Stimulated activated CD4-positive, alpha-beta T cell treated with anti-CD3 and anti-CD28 coated beads, Interleukin-12 subunit alpha, Interleukin-12 subunit beta, amount 100 ng/mL, for 48 hours (primary cell): ENCODE data around the gene CD4.

Source experiments
- DNase-seq, 3 donors: peaks; one replicate each; pipeline ENCODE4 v3.0.0-alpha.2; 2020; ENCODE audit warnings: low read depth in 2 of 3, low spot score in 1 of 3

The CD4 gene

DNA sequence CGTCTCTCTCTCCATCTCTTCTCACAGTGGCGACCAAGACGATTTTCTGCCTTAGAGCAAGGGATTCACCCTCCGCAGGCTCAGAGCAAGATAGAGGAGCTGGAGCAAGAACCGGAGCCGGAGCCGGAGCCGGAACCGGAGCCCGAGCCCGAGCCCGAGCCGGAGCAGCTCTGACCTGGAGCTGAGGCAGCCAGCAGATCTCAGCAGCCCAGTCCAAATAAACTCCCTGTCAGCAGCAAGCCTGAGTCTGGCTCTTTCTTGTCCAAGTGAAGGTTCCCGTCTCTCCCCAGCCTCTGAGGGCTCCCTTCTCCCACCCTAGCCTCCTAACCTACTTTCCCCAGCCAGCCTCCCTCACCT is 11.1 kb upstream of the CD4 start:
- no peak for DNase-seq

DNA sequence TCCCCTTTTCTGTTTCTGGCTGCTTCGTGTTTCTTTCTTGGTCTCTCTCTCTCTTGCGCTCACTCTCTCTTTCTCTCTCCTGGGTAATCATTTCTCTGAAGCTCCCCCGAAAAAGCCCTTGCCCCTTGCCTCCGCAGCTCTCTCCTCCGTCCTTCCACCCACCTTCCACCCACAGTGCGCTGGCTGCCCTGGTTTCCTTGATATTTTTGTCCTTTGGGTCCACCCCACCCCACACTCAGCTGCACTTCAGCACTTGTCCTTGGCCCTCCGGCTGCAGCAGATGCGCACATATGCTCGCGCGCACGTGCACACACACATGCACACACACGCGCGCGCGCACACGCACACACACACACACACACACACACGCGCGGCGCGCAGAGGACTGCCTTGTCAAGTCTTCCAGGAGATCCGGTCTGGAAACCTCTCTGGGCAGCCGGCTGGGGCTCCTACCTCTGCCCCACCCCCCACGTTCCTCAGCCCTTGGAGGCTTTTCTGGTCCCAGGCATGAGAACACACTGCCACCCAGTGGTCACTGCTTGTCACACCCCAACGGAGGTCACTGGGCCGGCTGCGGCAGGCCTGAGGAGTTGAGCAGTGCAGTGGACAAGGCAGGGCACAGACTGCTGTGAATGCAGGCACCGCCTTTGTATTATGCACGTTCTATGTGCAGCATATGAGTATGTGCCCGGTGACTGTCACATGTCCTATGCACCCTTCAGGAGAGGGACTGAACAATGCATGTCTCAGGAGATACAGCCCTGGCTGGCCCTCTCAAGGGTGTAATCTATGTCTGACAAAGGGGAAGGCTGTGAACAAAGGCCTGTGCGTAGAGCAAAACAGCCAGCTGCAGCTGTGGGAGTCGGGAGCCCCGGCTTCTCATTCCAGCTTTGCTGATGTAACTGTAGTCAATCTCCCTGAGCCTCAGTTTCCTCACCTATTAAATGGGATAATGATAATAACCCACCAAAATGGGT is 10.5 kb upstream of the CD4 start:
- DNase-seq: peak; percentile 82 to 93 (median 86)

- DNase-seq: no peak
These were observed 9.5 kb upstream of the CD4 start for GRCh38 chr12:6779708-6780432.

DNA sequence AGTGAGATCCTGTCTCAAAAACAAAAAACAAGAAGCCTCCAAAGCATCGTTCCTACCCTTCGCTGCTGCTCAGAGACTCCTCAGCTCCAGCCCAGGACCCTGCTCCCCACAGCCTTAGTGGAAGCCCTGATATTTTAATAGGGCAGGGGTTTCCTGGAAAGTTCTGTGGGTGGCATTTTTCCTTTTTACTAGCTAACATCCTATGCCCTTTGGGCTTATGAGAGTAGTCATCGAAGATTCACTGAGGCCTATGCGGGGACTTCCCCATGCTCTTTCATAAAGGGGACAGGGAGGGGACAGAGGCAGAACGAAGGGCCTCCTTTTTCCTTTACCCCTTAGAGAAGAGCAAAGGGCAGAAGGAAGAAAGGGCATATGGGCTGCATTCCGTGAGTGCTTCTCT is 8.8 kb upstream of the CD4 start:
- DNase-seq: no peak

DNA sequence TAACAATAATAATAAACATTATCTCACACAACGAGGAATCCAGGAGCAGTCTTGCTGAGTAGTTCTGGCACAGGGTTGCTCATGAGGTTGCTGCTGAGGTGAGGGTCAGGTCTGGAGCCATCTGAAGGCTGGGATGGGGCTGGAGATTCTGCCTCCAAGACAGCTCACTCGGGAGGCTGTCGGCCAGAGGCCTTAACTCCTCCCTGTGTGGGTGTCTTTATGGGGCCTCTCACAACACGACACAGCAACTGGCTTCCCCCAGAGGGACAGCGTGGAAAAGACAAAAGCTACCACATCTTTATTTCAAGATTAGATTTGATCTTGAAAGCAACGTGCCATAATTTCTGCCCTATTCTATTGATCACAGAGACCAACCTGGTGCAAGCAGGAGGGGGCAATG is 7.2 kb upstream of the CD4 start:
- no peak for DNase-seq

GRCh38 chr12:6782850-6783566 is 6.3 kb upstream of the CD4 start:
- no peak for DNase-seq

- DNase-seq: no peak
These were observed 5.5 kb upstream of the CD4 start for GRCh38 chr12:6783828-6784227.

DNA sequence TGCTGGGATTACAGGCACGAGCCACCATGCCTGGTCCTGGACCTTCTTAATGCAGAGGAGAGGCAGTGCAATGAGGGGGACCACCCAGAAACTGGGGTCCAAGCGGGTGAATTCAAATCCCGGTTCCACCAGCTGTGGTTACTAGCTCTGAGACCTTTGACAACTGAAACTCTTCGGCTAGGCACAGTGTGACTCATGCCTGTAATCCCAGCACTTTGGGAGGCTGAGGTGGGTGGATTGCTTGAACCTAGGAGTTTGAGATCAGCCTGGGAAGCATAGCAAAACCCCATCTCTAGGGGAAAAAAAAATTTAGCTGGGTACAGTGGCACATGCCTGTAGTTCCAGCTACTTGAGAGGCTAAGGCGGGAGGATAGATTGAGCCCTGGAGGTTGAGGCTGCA is 5.0 kb upstream of the CD4 start:
- no peak for DNase-seq

DNA sequence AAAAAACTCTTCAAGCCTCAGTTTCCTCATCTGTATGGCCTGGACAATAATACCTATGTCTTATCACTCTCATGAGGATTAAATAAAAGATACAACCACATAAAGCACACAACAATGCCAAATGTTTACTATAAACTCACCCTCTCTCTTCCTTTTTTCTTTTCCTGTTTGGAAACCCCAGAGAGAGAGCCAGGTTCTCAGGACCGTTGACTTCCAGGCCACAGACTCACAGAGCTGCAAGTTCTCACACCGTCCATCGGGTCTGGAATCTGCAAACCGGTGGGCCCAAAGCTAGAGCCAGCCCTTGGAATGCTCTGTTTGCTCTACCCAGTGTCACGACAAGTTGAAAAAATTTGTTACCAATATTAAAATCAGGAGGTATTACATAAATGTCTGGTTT is 4.6 kb upstream of the CD4 start:
- no peak for DNase-seq

DNA sequence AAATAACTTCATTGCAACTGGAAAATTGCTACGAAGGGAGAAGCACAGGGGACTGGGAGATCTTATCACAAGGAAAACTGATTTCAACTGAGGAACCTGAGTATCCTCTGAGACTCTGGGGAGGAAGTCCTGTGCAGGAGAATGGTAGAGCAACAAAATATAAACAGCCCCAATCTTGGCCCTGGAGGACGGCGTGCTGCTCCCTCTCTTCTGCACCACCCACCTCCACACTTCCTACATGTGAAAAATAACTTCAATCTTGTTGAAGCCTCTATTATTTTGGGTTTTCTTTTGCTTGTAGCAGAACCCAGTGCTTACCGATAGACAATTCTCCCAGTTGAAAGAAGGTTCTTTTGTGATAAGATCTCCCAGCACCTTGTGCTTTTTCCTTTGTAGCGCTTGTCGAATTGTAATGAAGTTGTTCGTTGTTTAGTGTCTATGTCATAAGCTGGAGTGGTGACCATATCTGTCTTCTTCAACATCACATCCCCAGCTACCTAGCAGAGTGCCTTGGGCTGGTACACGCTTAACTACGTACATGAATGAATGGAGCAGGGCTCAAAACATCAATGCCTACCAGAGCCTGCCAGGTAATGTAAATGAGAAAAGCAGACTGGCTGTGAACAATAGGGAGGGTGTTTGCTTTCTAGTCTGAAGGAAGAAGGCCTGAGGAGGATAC is 2.8 kb upstream of the CD4 start:
- no peak for DNase-seq

DNA sequence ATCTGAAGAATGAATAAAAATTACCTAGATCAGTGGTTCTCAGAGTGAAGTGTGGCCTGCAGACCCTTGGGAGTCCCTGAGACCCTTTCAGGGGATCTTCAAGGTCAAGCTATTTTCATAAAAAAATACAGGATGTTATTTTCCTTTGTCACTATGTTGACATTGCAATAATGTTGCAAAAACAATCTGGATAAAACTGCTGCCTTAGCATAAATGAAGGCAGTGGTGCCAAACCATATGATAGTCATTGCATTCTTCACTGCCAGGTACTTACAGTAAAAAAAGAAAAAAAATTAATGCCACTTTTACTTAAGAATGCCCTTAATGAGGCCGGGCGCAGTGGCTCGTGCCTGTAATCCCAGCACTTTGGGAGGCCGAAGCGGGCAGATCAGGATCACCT is 2.0 kb upstream of the CD4 start:
- DNase-seq: no peak

DNA sequence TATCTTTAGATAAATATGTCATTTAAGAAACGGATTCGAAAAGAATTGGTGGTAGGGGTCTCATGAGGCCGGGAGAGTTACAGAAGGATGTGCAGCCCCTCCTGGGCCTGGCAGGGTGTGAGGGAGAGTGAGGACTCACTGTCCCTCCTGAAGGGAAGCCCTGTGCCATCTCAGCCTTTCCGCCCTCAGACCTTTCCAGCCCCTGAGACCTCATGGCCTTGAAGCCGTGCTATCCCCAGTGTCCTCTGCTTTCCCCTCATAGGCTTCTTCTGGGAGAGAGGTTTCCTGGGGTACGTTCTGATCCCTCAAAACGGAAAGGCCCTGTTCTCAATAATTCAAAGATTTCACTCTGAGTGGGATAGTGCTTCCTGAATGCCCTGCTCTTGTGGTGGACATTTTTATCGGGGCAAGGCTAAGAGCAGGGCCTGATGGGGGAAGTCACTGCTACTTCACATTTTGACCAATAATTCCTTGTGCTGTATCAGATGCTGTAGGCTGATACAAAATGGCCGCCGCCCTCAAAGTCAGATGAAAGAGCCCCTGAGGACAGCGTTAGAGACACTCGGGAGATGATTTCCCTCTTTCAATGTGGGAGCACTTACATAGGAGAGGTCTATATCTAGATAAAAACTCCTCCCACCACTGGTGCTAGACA is 1.3 kb downstream of the CD4 start:
- no peak for DNase-seq

- no peak for DNase-seq
These were observed 2.7 kb downstream of the CD4 start for GRCh38 chr12:6791931-6792520.

- no peak for DNase-seq
These were observed 3.3 kb downstream of the CD4 start for GRCh38 chr12:6792522-6793201.

DNA sequence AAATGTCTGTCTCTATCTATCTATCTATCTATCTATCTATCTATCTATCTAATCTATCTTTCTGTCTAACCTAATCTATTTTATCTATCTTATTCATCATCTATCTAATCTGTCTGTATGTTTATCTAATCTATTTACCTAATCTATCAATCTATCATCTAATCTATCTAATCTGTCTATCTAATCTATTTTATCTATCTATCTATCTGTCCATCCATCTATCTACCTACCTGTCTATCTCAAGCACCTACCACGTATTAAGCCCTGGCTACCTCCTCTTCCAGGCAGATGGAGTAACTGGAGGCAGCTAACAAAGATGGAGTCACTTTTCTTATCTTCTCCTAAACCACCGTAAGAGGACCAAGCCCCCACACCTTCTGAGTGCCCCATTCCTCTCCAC is 5.8 kb downstream of the CD4 start:
- no peak for DNase-seq

DNA sequence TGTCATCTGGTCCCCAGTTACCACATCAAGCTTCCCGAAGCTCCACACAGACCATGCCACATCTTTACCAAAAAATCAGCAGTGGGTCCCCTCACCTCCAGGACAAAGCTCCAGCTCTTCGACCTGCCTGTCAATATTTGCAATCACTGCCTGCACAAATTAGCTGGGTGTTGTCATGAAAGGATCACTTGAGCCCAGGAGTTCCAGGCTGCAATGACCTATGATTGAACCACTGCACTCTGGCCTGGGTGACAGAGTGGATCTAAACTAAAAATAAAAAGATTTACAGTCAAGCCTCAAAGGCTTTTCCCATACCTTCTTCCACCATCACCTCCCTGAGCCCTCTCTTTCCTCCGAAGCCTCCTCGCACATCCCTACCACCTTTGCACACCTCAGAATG is 7.2 kb downstream of the CD4 start:
- DNase-seq: no peak

- DNase-seq: no peak
These were observed 9.8 kb downstream of the CD4 start for GRCh38 chr12:6799147-6799546.

DNA sequence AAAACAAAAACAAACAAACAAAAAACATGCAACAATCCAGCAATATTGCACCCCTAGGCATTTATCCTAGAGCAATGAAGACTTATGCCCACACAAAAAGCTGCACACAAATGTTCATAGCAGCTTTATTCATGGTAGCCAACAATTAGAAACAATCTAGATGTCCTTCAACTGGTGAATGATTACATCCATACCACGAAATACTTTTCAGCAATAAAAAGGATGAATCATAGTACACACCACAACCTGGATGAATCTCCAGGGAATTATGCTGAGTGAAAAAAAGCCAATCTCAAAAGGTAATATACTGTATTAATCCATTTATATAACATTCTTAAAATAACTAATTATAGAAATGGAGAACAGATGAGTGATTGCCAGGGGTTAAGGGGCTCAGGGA is 17.8 kb downstream of the CD4 start:
- no peak for DNase-seq

DNA sequence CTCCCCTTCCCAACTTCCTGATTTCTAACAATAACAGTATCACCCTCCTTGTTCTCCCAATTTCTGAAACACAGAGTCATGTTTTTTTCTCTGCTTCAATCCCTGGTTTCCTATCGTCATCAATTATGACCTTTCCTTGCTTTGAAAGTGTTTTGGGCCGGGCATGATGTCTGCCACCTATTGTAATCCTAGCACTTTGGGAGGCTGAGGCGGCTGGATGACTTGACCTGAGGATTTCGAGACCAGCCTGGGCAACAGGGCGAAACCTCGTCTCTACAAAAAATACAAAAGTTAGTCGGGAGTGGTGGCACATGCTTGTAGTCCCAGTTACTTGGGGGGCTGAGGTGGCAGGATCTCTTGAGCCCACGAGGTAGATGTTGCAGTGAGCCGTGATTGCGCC is 19.7 kb downstream of the CD4 start:
- no peak for DNase-seq

- no peak for DNase-seq
These were observed 21.4 kb downstream of the CD4 start for GRCh38 chr12:6810758-6811157.
